H9 (cell line): Measurements from ENCODE around the gene PPP1R16B. TPM values are rescaled to one million over a fixed set of nuclear protein-coding genes. Genes with fewer than 3 reads are reported as not detected.

ENCODE experiments used
- DNase-seq: peaks from one replicate; pipeline ENCODE4 v3.0.0-alpha.2; 2017
- H2AFZ ChIP-seq: one replicate; pipeline ENCODE4 v1.6.1; 2013; ENCODE audit warnings: mild to moderate bottlenecking, low read length, control low read depth, moderate library complexity
- H2AK5ac ChIP-seq: 2 replicates; pipeline ENCODE4 v1.6.1; 2013; ENCODE audit warnings: low read length, control low read depth, mixed read lengths; ENCODE audit not compliant: insufficient read length
- H2BK120ac ChIP-seq: one replicate; pipeline ENCODE4 v1.6.1; 2013; ENCODE audit warnings: low read depth, mild to moderate bottlenecking, low read length, control low read depth, inconsistent platforms; ENCODE audit not compliant: poor library complexity, severe bottlenecking
- H2BK12ac ChIP-seq: 2 replicates; pipeline ENCODE4 v1.6.1; 2013; ENCODE audit warnings: low read length, control low read depth, mixed read lengths, low read depth; ENCODE audit not compliant: insufficient read length
- H2BK15ac ChIP-seq: 2 replicates; pipeline ENCODE4 v1.6.1; 2013; ENCODE audit warnings: low read depth, low read length, control low read depth
- H2BK20ac ChIP-seq: one replicate; pipeline ENCODE4 v1.6.1; 2013; ENCODE audit warnings: low read depth, mild to moderate bottlenecking, low read length, control low read depth, inconsistent platforms; ENCODE audit not compliant: poor library complexity, severe bottlenecking
- H2BK5ac ChIP-seq: 2 replicates; pipeline ENCODE4 v1.6.1; 2013; ENCODE audit warnings: low read length, control low read depth, mixed read lengths; ENCODE audit not compliant: insufficient read length
- H3K14ac ChIP-seq: 2 replicates; pipeline ENCODE4 v1.6.1; 2013; ENCODE audit warnings: low read length, control low read depth; ENCODE audit not compliant: insufficient read depth
- H3K18ac ChIP-seq: 2 replicates; pipeline ENCODE4 v1.6.1; 2013; ENCODE audit warnings: low read depth, mild to moderate bottlenecking, mixed read lengths, low read length, control low read depth; ENCODE audit not compliant: insufficient read length
- H3K23ac ChIP-seq: 2 replicates; pipeline ENCODE4 v1.6.1; 2013; ENCODE audit warnings: low read length, control low read depth, mixed read lengths, low read depth; ENCODE audit not compliant: insufficient read length
- H3K23me2 ChIP-seq: 2 replicates; pipeline ENCODE4 v1.6.1; 2013; ENCODE audit warnings: low read depth, mild to moderate bottlenecking, mixed read lengths, low read length, control low read depth; ENCODE audit not compliant: insufficient read length, poor library complexity, severe bottlenecking
- H3K27ac ChIP-seq: 2 replicates; pipeline ENCODE4 v1.5.1; 2013; ENCODE audit warnings: low read length, control low read depth, mixed read lengths, low read depth; ENCODE audit not compliant: insufficient read length
- H3K27me3 ChIP-seq: 2 replicates; pipeline ENCODE4 v1.6.1; 2013; ENCODE audit warnings: low read length, control low read depth, inconsistent platforms; ENCODE audit not compliant: insufficient read depth
- H3K4ac ChIP-seq: 2 replicates; pipeline ENCODE4 v1.6.1; 2013; ENCODE audit warnings: low read depth, mild to moderate bottlenecking, control low read depth, inconsistent platforms, low read length, moderate library complexity
- H3K4me1 ChIP-seq: 2 replicates; pipeline ENCODE4 v1.6.1; 2013; ENCODE audit warnings: low read length, control low read depth, inconsistent platforms; ENCODE audit not compliant: insufficient read depth
- H3K4me2 ChIP-seq: 2 replicates; pipeline ENCODE4 v1.6.1; 2013; ENCODE audit warnings: low read length, control low read depth, mixed read lengths; ENCODE audit not compliant: insufficient read length, insufficient read depth
- H3K56ac ChIP-seq: 2 replicates; pipeline ENCODE4 v1.6.1; 2013; ENCODE audit warnings: low read depth, mild to moderate bottlenecking, mixed read lengths, low read length, control low read depth; ENCODE audit not compliant: insufficient read length
- H3K79me1 ChIP-seq: 2 replicates; pipeline ENCODE4 v1.6.1; 2013; ENCODE audit warnings: low read depth, mild to moderate bottlenecking, moderate library complexity, low read length, control low read depth, inconsistent platforms; ENCODE audit not compliant: insufficient read depth, poor library complexity, severe bottlenecking
- H3K79me2 ChIP-seq: 2 replicates; pipeline ENCODE4 v1.6.1; 2013; ENCODE audit warnings: low read length, control low read depth, inconsistent platforms; ENCODE audit not compliant: insufficient read depth
- H3K9ac ChIP-seq: 2 replicates; pipeline ENCODE4 v1.6.1; 2013; ENCODE audit warnings: low read length, control low read depth, mixed read lengths; ENCODE audit not compliant: insufficient read length; ENCODE audit errors: extremely low read depth
- H3K9me3 ChIP-seq: one replicate; pipeline ENCODE4 v1.6.1; 2013; ENCODE audit warnings: low read depth, low read length, inconsistent platforms; ENCODE audit not compliant: control insufficient read depth
- H3T11ph ChIP-seq: one replicate; pipeline ENCODE4 v1.6.1; 2013; ENCODE audit warnings: mild to moderate bottlenecking, low read length, control low read depth, inconsistent platforms
- H4K20me1 ChIP-seq: one replicate; pipeline ENCODE4 v1.6.1; 2013; ENCODE audit not compliant: control insufficient read depth, insufficient read length, insufficient read depth
- H4K5ac ChIP-seq: 2 replicates; pipeline ENCODE4 v1.6.1; 2013; ENCODE audit warnings: low read depth, mild to moderate bottlenecking, mixed read lengths, low read length, control low read depth; ENCODE audit not compliant: insufficient read length
- H4K8ac ChIP-seq: replicated peaks from 2 replicates; pipeline ENCODE4 v1.6.1; 2013; ENCODE audit warnings: low read length, control low read depth, mixed read lengths, low read depth; ENCODE audit not compliant: insufficient read length
- H4K91ac ChIP-seq: 2 replicates; pipeline ENCODE4 v1.6.1; 2013; ENCODE audit warnings: low read depth, mild to moderate bottlenecking, moderate library complexity, mixed read lengths, low read length, control low read depth; ENCODE audit not compliant: insufficient read length
- H3K27ac Mint-ChIP-seq, 3 experiments: 2 replicates in 2 of 3; 3 replicates in 1 of 3; pipeline ENCODE4 v1.8.0; 2020 to 2021; ENCODE audit warnings: mixed read lengths in 3 of 3, mild to moderate bottlenecking in 1 of 3, moderate library complexity in 1 of 3
- H3K27me3 Mint-ChIP-seq: 2 replicates; pipeline ENCODE4 v1.8.0; 2021; ENCODE audit warnings: low read depth, mild to moderate bottlenecking, moderate library complexity, mixed read lengths
- H3K36me3 Mint-ChIP-seq, 3 experiments: 2 replicates in 2 of 3; 3 replicates in 1 of 3; pipeline ENCODE4 v1.8.0; 2020 to 2021; ENCODE audit warnings: low read depth in 3 of 3, mixed read lengths in 3 of 3; ENCODE audit not compliant: insufficient read depth in 1 of 3
- H3K4me1 Mint-ChIP-seq, 2 experiments: 2 replicates each; pipeline ENCODE4 v1.8.0; 2020; ENCODE audit warnings: mixed read lengths in 2 of 2
- H3K4me3 Mint-ChIP-seq, 2 experiments: 2 replicates in 1 of 2; 3 replicates in 1 of 2; pipeline ENCODE4 v1.8.0; 2020 to 2021; ENCODE audit warnings: mild to moderate bottlenecking in 2 of 2, mixed read lengths in 2 of 2, moderate library complexity in 1 of 2
- H3K9me3 Mint-ChIP-seq, 2 experiments: 2 replicates in 1 of 2; 3 replicates in 1 of 2; pipeline ENCODE4 v1.8.0; 2020; ENCODE audit warnings: mild to moderate bottlenecking in 2 of 2, mixed read lengths in 2 of 2, moderate library complexity in 1 of 2
- WGBS: extraction: QIAGEN DNeasy Blood & Tissue Kit; methylation state at CpG from one replicate; pipeline ENCODE4 v1.1.7; 2013; ENCODE audit warnings: missing lambda C conversion rate, low lambda C conversion rate, mixed read lengths; ENCODE audit not compliant: insufficient read length; ENCODE audit errors: extremely low coverage; 5-methylcytosine and 5-hydroxymethylcytosine counted together
- total RNA-seq: library from RNA; stranded (reverse); gene quantifications from 2 replicates; pipeline ENCODE4 v1.2.1, GENCODE V29; 2021
- TF ChIP-seq, protein P1 (sequence below): fragments of 200-600 bp; sonication (generic); conservative IDR thresholded peaks from 3 replicates; pipeline ENCODE4 v1.8.0; 2021; ENCODE audit warnings: antibody characterized with exemption, mild to moderate bottlenecking

Gene PPP1R16B
- total RNA-seq, 1 experiment from 2014 or later = 8.2 TPM

DNA sequence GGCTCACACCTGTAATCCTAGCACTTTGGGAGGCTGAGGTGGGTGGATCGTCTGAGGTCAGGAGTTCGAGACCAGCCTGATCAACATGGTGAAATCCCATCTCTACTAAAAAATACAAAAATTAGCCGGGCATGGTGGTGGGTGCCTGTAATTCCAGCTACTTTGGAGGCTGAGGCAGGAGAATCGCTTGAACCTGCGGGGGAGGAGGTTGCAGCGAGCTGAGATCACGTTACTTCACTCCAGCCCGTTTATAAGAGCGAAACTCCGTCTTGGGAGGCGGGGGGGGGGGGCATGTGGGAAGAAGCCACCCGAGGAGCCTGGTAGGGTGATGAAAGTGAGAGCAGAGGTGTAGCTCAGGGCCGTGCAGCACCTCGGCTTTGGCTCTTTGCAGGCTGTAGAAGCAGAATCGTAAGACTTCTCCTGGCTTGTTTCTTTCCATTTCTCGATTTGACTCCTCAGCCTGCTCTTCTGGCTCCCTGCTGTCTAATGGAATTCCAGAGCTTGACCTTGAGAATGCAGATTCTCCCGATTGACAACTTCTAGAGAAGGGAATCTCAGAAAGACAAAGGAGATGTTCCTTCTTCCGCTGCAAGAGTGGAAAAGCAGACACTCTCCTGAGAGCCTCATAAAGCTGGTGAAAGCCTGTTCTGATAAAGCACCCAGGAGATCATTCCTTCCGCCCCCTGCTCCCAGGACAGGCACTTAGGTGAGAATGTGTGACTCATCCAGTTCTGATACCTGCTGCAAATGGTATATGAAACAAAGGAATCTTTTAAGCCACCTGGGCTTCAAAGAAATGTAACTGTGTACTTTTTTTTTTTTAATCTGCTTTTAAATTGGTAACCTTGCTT, 26.0 kb upstream of the PPP1R16B start:
- Histone ChIP-seq H3K79me2 (no peaks in the 10 kb centered on the region), H4K8ac (no peak overlapping the region), H3K23me2 (no peaks in the 10 kb centered on the region), H3K27me3 (no peaks in the 10 kb centered on the region), H3K4me1 (peaks cover 4% of the 10 kb centered on the region; the same call in 1 of the 2 replicates), H3K9ac (peak overlapping the region; percentile 37), H2BK20ac (no peak overlapping the region), H2AK5ac (no peak overlapping the region), H3K9me3 (no peaks in the 10 kb centered on the region), H3K4ac (no peak overlapping the region), H3K79me1 (no peaks in the 10 kb centered on the region), H4K91ac (no peak overlapping the region), H3K14ac (peak overlapping the region; percentile 24; the same call in 1 of the 2 replicates), H4K5ac (no peak overlapping the region), H2BK120ac (no peak overlapping the region), H3T11ph (no peak overlapping the region), H2BK15ac (no peak overlapping the region), H3K27ac (peak overlapping the region; percentile 73), H2AFZ (no peak overlapping the region), H4K20me1 (no peaks in the 10 kb centered on the region), H3K4me2 (peak overlapping the region; percentile 54), H2BK5ac (no peak overlapping the region), H3K18ac (peak overlapping the region; percentile 3), H2BK12ac (no peak overlapping the region), H3K23ac (no peak overlapping the region), H3K56ac (no peak overlapping the region)
- H3K27me3 Mint-ChIP-seq = no peaks in the 10 kb centered on the region
- H3K4me1 Mint-ChIP-seq = peaks cover 24 to 29% of the 10 kb centered on the region in 2 experiments
- TF ChIP-seq, protein P1, sequence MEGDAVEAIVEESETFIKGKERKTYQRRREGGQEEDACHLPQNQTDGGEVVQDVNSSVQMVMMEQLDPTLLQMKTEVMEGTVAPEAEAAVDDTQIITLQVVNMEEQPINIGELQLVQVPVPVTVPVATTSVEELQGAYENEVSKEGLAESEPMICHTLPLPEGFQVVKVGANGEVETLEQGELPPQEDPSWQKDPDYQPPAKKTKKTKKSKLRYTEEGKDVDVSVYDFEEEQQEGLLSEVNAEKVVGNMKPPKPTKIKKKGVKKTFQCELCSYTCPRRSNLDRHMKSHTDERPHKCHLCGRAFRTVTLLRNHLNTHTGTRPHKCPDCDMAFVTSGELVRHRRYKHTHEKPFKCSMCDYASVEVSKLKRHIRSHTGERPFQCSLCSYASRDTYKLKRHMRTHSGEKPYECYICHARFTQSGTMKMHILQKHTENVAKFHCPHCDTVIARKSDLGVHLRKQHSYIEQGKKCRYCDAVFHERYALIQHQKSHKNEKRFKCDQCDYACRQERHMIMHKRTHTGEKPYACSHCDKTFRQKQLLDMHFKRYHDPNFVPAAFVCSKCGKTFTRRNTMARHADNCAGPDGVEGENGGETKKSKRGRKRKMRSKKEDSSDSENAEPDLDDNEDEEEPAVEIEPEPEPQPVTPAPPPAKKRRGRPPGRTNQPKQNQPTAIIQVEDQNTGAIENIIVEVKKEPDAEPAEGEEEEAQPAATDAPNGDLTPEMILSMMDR = no peak
- peak overlapping the region; percentile 48 to 68; a peak in 4 of 5 replicates for H3K4me3 Mint-ChIP-seq
- H3K36me3 Mint-ChIP-seq = peaks cover 4 to 13% (median 7%) of the 10 kb centered on the region in 3 experiments
- H3K9me3 Mint-ChIP-seq = peaks cover 0 to 1% of the 10 kb centered on the region in 2 experiments; a peak in 4 of 5 replicates
- peak; percentile 76 for DNase-seq
- peak overlapping the region; percentile 93 to 96 (median 95) for H3K27ac Mint-ChIP-seq
- no CpG with 5 or more reads among the region's 19 CpGs for WGBS
